GM18861 (cell line): ENCODE measurements around the gene PIAS3.
"Not testable (repeated sequence)": the region's sequence is repeated elsewhere in the genome, so short reads cannot be mapped to it uniquely, and the experiment has no call there.

ENCODE experiments used
- ATAC-seq: cut with Tn5 transposase; IDR thresholded peaks from one replicate; pipeline ENCODE4 v1.9.1; 2021; ENCODE audit not compliant: unreplicated experiment

The PIAS3 gene

GRCh38 chr1:145877923-145878486, 19.1 kb upstream of the PIAS3 start:
- no peak for ATAC-seq

GRCh38 chr1:145874646-145875045, 15.8 kb upstream of the PIAS3 start:
- no peak for ATAC-seq

- ATAC-seq: no peak
These were observed 13.4 kb upstream of the PIAS3 start for GRCh38 chr1:145871994-145872924.

GRCh38 chr1:145868232-145868631, 9.4 kb upstream of the PIAS3 start:
- ATAC-seq: no peak

- ATAC-seq: no peak
These were observed 4.6 kb upstream of the PIAS3 start for GRCh38 chr1:145863282-145864018.

GRCh38 chr1:145859491-145860023, 676 bp upstream of the PIAS3 start:
- peak; percentile 63 for ATAC-seq

- no peak for ATAC-seq
These were observed 512 bp downstream of the PIAS3 start for GRCh38 chr1:145858238-145858900.

GRCh38 chr1:145857170-145857569, 1.7 kb downstream of the PIAS3 start:
- ATAC-seq: no peak

GRCh38 chr1:145855426-145855948, 3.4 kb downstream of the PIAS3 start:
- ATAC-seq: no peak

- no peak for ATAC-seq
These were observed 9.3 kb downstream of the PIAS3 start for GRCh38 chr1:145849356-145850160.

- ATAC-seq: no peak
These were observed 11.1 kb downstream of the PIAS3 start for GRCh38 chr1:145847827-145848226.

GRCh38 chr1:145846201-145846612, 12.7 kb downstream of the PIAS3 start:
- ATAC-seq: no peak

GRCh38 chr1:145845514-145846161, 13.2 kb downstream of the PIAS3 start, which contains the start of gene NUDT17:
TSS of gene NUDT17 (plus strand) at chr1:145845630. CDS start at chr1:145845641, 11 bp downstream.
- ATAC-seq: peak; percentile 31

- peak; percentile 68 for ATAC-seq
These were observed 13.8 kb downstream of the PIAS3 start for GRCh38 chr1:145845144-145845513.

GRCh38 chr1:145843031-145843430, 15.8 kb downstream of the PIAS3 start:
- ATAC-seq: no peak

- ATAC-seq: no peak
These were observed 21.2 kb downstream of the PIAS3 start for GRCh38 chr1:145837656-145838055.

GRCh38 chr1:145830810-145831209, 28.1 kb downstream of the PIAS3 start:
- ATAC-seq: not testable (repeated sequence)

- no peak for ATAC-seq
These were observed 30.4 kb downstream of the PIAS3 start for GRCh38 chr1:145828367-145829026.

- ATAC-seq: no peak
These were observed 30.9 kb downstream of the PIAS3 start for GRCh38 chr1:145827966-145828365.
